Rectal smooth muscle tissue (tissue), 1 donor: Measurements from ENCODE around the gene SPNS2.

Experiments used
- H3K27ac ChIP-seq: one replicate; pipeline ENCODE4 v1.7.0; 2013; ENCODE audit warnings: low read depth, low read length, inconsistent platforms
- H3K27me3 ChIP-seq: one replicate; pipeline ENCODE4 v1.7.0; 2013; ENCODE audit warnings: low read length; ENCODE audit not compliant: control insufficient read depth, insufficient read depth
- H3K36me3 ChIP-seq: one replicate; pipeline ENCODE4 v1.7.0; 2013; ENCODE audit warnings: low read length; ENCODE audit not compliant: control insufficient read depth, insufficient read depth
- H3K4me1 ChIP-seq: one replicate; pipeline ENCODE4 v1.7.0; 2013; ENCODE audit warnings: low read length; ENCODE audit not compliant: control insufficient read depth, insufficient read depth
- H3K4me3 ChIP-seq: one replicate; pipeline ENCODE4 v1.7.0; 2013; ENCODE audit warnings: low read length
- H3K9ac ChIP-seq: one replicate; pipeline ENCODE4 v1.7.0; 2013; ENCODE audit warnings: low read length

SPNS2 gene

GRCh38 chr17:4498461-4499397 is at the start of gene SPNS2:
TSS of gene SPNS2 (plus strand) at chr17:4498881. CDS start at chr17:4499048, 167 bp downstream.
- Histone ChIP-seq H3K4me3 (peak within 1 kb of the TSS; percentile 59), H3K27me3 (peaks cover 9% of the 10 kb centered on the region), H3K27ac (no peak within 1 kb of the TSS), H3K36me3 (no peaks in the 10 kb centered on the region), H3K9ac (no peak within 1 kb of the TSS), H3K4me1 (no peaks in the 10 kb centered on the region)

- Histone ChIP-seq H3K36me3 (no peaks in the 10 kb centered on the region), H3K9ac (no peak overlapping the region), H3K4me3 (no peak overlapping the region), H3K27ac (no peak overlapping the region), H3K27me3 (no peaks in the 10 kb centered on the region), H3K4me1 (no peaks in the 10 kb centered on the region)
These were observed 48.9 kb upstream of the SPNS2 start for GRCh38 chr17:4449736-4450135.

GRCh38 chr17:4450710-4451316 is 47.9 kb upstream of the SPNS2 start:
- no peaks in the 10 kb centered on the region for H3K4me1 ChIP-seq
- no peak overlapping the region for H3K27ac ChIP-seq
- no peak overlapping the region for H3K4me3 ChIP-seq
- H3K9ac ChIP-seq: no peak overlapping the region
- no peaks in the 10 kb centered on the region for H3K36me3 ChIP-seq
- no peaks in the 10 kb centered on the region for H3K27me3 ChIP-seq

- Histone ChIP-seq H3K27me3 (no peaks in the 10 kb centered on the region), H3K27ac (no peak overlapping the region), H3K4me3 (no peak overlapping the region), H3K9ac (no peak overlapping the region), H3K4me1 (no peaks in the 10 kb centered on the region), H3K36me3 (no peaks in the 10 kb centered on the region)
These were observed 44.7 kb upstream of the SPNS2 start for GRCh38 chr17:4453812-4454591.

GRCh38 chr17:4460661-4461060 is 38.0 kb upstream of the SPNS2 start:
- no peaks in the 10 kb centered on the region for H3K4me1 ChIP-seq
- no peak overlapping the region for H3K27ac ChIP-seq
- no peaks in the 10 kb centered on the region for H3K27me3 ChIP-seq
- H3K9ac ChIP-seq: no peak overlapping the region
- no peaks in the 10 kb centered on the region for H3K36me3 ChIP-seq
- no peak overlapping the region for H3K4me3 ChIP-seq

GRCh38 chr17:4463818-4464476 is 34.7 kb upstream of the SPNS2 start:
- Histone ChIP-seq H3K4me1 (no peaks in the 10 kb centered on the region), H3K27ac (no peak overlapping the region), H3K4me3 (no peak overlapping the region), H3K36me3 (no peaks in the 10 kb centered on the region), H3K9ac (no peak overlapping the region), H3K27me3 (no peaks in the 10 kb centered on the region)

GRCh38 chr17:4465786-4466185 is 32.9 kb upstream of the SPNS2 start:
- Histone ChIP-seq H3K9ac (no peak overlapping the region), H3K4me1 (no peaks in the 10 kb centered on the region), H3K36me3 (no peaks in the 10 kb centered on the region)

GRCh38 chr17:4467287-4467686 is 31.4 kb upstream of the SPNS2 start:
- Histone ChIP-seq H3K4me1 (no peaks in the 10 kb centered on the region), H3K36me3 (no peaks in the 10 kb centered on the region), H3K4me3 (no peak overlapping the region), H3K27me3 (no peaks in the 10 kb centered on the region), H3K27ac (no peak overlapping the region), H3K9ac (no peak overlapping the region)

More at GRCh38 chr17:4465786-4466185, 32.9 kb upstream of the SPNS2 start:
- Histone ChIP-seq H3K4me3 (no peak overlapping the region), H3K27ac (no peak overlapping the region), H3K27me3 (no peaks in the 10 kb centered on the region)

- H3K4me3 ChIP-seq: no peak overlapping the region
- H3K9ac ChIP-seq: no peak overlapping the region
- no peaks in the 10 kb centered on the region for H3K4me1 ChIP-seq
- no peaks in the 10 kb centered on the region for H3K27me3 ChIP-seq
- H3K36me3 ChIP-seq: no peaks in the 10 kb centered on the region
- no peak overlapping the region for H3K27ac ChIP-seq
These were observed 29.1 kb upstream of the SPNS2 start for GRCh38 chr17:4469552-4469951.

GRCh38 chr17:4472286-4472685 is 26.4 kb upstream of the SPNS2 start:
- H3K27ac ChIP-seq: no peak overlapping the region

GRCh38 chr17:4474093-4474492 is 24.6 kb upstream of the SPNS2 start:
- H3K4me1 ChIP-seq: no peaks in the 10 kb centered on the region
- no peaks in the 10 kb centered on the region for H3K27me3 ChIP-seq
- no peak overlapping the region for H3K27ac ChIP-seq
- H3K9ac ChIP-seq: no peak overlapping the region
- H3K4me3 ChIP-seq: no peak overlapping the region
- no peaks in the 10 kb centered on the region for H3K36me3 ChIP-seq

More at GRCh38 chr17:4472286-4472685, 26.4 kb upstream of the SPNS2 start:
- Histone ChIP-seq H3K9ac (no peak overlapping the region), H3K36me3 (no peaks in the 10 kb centered on the region), H3K4me3 (no peak overlapping the region), H3K27me3 (no peaks in the 10 kb centered on the region), H3K4me1 (no peaks in the 10 kb centered on the region)

GRCh38 chr17:4475001-4475400 is 23.7 kb upstream of the SPNS2 start:
- Histone ChIP-seq H3K36me3 (no peaks in the 10 kb centered on the region), H3K27me3 (no peaks in the 10 kb centered on the region), H3K27ac (no peak overlapping the region), H3K4me1 (no peaks in the 10 kb centered on the region), H3K9ac (no peak overlapping the region), H3K4me3 (no peak overlapping the region)
